Measurements from ENCODE around the gene SH3PXD2A.

SH3PXD2A gene

DNA sequence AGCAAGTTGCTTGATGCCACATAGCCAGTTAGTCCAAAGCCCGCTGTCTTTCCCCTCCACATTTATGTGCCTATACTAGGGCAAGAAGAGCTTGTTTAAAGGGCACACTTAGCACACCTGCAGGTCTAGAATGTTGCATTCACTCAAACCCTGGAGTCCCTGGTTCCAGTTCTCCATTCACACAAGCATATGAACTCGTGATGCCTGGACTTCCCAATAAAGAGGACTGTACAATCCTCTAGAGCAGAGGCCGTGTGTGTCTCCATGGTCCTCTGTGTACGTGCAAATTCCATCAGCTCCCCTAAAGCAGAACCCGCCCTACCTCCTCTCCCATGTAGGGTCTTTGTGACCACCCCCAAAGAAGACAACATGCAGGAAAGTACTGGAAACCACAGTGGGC lies 3.0 kb upstream of the SH3PXD2A start:
- H3K4me1 Mint-ChIP-seq: peaks cover 17% of the 10 kb centered on the region
- no peak overlapping the region for H3K4me3 Mint-ChIP-seq
- H3K9me3 Mint-ChIP-seq: no peaks in the 10 kb centered on the region
- H3K27me3 Mint-ChIP-seq: peaks cover 17% of the 10 kb centered on the region
- no peak overlapping the region for H3K27ac Mint-ChIP-seq
- peaks cover 4% of the 10 kb centered on the region for H3K36me3 Mint-ChIP-seq

DNA sequence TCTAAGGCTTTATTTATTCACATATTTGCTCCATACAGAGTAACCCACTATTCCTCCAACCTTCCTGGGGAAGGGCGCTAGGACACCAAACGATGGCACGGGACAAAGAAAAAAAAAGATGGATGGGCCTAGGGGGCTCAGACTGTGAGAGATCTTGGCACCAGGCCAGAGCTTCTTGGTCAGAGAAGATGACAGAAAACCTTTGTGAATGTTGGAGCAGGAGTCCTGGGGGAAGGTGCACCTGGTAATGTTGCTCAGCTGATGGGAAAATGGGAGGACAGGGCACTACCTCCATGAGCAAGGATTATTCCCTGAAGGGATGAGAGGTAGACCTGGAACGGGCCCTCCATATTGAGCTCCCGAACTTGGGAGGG lies 1.4 kb upstream of the SH3PXD2A start:
- Mint-ChIP-seq H3K4me3 (peak overlapping the region; percentile 57), H3K4me1 (peaks cover 17% of the 10 kb centered on the region), H3K9me3 (no peaks in the 10 kb centered on the region), H3K27ac (peak overlapping the region; percentile 47), H3K27me3 (peaks cover 22% of the 10 kb centered on the region), H3K36me3 (peaks cover 4% of the 10 kb centered on the region)

DNA sequence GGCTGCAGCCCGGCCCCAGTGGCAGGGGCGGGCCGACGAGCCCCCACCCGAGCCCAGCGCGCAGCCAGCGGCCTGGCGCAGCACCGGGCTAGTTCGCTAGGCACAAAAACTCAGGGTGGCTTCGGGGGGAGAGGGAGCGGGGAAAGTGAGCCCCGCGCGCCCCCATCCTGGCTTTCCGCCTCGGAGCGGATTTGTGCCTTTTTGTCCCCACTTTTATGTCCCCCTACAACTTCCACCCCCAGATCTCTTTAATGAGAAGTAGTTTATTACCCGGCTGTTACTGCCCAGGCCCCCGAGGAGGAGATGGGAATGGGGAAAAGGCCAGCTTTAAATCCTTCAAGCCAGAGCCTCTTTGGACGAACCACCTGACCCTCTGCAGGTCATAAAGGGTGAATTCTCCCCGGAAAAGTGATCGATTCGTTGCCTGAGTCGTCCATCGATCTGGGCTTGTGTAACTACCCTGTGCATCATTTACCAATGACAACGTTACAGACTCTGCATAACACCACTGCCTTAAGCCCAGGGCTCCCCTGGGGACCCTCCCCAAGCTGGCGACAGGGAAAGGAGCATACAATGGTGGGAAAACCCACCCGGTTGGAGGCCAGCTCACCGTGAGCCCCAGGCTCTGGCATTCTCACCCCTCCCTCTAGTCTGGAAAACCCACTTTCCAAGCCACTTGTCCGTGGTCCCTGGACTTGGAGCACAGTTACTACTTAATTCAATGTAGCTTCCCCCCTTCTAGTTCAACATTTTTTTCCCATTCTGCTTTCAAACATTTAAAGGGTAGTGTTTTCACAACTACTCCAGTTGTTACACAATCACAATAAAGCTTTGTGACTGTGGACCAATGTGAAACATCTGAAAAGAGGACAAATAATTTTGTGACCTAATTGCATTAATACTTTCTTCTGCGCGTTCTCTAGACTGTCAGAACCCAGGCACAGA lies 748 bp upstream of the SH3PXD2A start:
- Mint-ChIP-seq H3K27ac (peak overlapping the region; percentile 47), H3K27me3 (peaks cover 22% of the 10 kb centered on the region), H3K36me3 (peaks cover 2% of the 10 kb centered on the region), H3K4me3 (peak overlapping the region; percentile 57), H3K4me1 (peaks cover 17% of the 10 kb centered on the region), H3K9me3 (no peaks in the 10 kb centered on the region)

DNA sequence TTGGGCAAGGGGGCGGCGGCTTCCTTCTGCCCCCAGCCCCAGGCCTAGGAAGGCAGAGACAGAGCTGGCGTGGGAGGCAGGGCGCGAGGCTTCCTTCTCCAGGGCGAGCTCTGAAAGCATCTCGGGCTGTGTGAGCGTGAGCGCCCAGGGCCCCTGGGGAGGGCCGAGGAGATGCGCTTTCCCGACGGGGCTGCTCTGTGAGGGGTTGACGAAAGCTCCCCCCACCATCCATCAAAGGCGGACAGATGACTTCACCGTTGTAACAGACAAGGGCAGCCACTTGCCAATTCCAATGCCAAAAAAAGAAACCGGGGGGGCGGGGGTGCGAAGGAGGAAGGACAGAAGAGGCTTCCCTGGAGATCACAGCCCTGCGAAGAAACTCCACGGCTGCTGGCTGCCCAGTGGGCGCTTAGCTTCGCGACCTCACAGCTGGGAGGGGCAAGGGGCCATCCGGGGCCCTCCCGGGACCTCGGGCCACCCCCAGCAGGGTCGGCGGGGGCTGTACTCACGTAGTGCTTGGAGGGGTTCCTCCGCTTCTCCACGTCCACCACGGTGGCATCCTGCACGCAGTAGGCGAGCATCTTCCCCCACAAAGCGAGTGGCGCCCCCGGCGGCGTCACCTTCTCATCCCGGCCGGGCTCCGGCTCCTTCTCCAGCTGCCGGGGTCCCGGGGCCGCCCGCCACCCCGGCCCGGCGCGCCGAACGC lies 537 bp downstream of the SH3PXD2A start:
- no peak overlapping the region for H3K27ac Mint-ChIP-seq
- peak overlapping the region; percentile 87 for H3K4me3 Mint-ChIP-seq
- peaks cover 2% of the 10 kb centered on the region for H3K36me3 Mint-ChIP-seq
- H3K4me1 Mint-ChIP-seq: peaks cover 17% of the 10 kb centered on the region
- H3K9me3 Mint-ChIP-seq: no peaks in the 10 kb centered on the region
- H3K27me3 Mint-ChIP-seq: peaks cover 22% of the 10 kb centered on the region

DNA sequence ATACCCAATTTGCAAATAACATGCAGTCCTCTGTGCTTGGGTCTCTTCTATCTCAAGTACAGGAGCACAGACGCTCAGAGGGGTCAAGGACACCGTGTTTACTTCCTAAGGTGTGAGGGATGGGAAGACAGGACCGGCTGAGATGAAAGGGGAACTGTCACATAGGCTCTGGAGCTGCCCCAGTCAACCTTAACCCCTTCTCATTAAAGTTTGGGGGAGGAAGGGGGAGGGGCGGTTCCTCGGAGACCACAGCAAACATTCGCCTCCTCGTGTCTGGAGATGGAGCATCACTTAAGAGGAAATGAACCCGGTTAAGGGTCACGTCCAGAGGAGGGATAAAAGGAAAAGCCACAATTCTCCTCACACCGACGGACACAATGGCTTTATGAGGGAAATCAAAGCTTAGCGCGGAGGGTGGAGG lies 1.1 kb downstream of the SH3PXD2A start:
- Mint-ChIP-seq H3K27me3 (peaks cover 22% of the 10 kb centered on the region), H3K9me3 (no peaks in the 10 kb centered on the region)

DNA sequence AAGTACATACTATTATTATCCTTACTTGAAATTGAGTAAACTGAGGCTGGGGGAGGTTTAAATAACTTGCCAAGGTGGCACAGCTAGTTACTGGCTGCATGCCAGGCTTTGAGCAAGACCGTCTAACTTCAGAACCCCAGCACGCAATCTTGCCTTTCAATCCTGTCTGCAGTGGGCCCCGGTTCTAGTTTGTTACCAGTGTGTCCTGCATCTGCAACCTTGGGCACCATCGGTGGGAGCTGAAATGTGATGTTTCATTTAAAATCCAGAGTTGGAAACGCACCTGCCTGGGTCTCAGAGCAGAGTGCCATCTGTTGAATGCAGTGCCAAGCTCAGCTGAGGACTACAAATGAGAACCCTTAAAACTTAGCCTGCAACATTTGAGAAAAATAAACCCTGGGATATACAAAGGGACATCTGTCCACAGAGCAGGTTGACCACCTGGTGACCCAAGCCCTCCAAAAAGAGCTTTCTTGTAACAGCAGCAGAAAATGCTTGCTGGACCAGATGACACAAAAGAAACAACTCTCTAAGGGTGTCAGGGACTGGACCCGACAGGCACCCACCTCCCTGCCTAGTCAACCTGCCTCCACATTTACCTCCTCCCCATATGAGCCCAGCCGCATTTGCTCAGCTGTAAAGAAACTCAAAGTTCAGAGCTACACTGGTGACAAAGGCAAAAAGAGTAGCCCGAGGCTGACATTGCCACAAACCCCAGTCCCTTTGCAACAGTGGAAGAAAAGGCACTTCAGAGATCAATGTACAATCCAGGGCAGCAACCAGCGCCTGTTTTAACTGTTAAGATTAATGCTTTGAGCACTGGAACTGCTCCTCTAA lies 1.7 kb downstream of the SH3PXD2A start:
- H3K27me3 Mint-ChIP-seq: peaks cover 22% of the 10 kb centered on the region
- H3K4me1 Mint-ChIP-seq: peaks cover 18% of the 10 kb centered on the region
- no peaks in the 10 kb centered on the region for H3K9me3 Mint-ChIP-seq
- H3K27ac Mint-ChIP-seq: no peak overlapping the region
- peak overlapping the region; percentile 87 for H3K4me3 Mint-ChIP-seq
- H3K36me3 Mint-ChIP-seq: peaks cover 2% of the 10 kb centered on the region

More for the DNA sequence above, 1.1 kb downstream of the SH3PXD2A start:
- Mint-ChIP-seq H3K27ac (no peak overlapping the region), H3K4me1 (peaks cover 17% of the 10 kb centered on the region), H3K36me3 (peaks cover 2% of the 10 kb centered on the region), H3K4me3 (peak overlapping the region; percentile 87)

DNA sequence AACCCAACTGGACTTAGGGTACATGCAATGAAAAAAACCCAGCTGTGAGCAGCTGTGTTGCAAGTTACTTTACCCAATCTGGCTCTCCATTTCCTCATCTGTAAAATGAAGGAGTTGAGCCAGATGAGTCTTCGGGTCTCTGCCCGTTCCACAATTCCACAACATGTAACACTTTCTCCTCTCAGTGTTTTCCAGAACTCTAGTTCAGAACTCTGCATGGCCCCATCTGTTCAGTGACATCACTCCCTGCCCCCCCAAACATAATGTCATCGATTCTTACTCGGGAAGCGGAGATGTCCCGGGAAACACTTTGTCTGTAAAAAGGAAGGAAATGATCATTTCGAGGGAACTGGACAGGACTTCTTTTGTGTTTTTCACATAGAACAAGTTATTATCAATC lies 2.5 kb downstream of the SH3PXD2A start:
- Mint-ChIP-seq H3K27ac (no peak overlapping the region), H3K4me3 (no peak overlapping the region), H3K36me3 (peaks cover 2% of the 10 kb centered on the region), H3K9me3 (no peaks in the 10 kb centered on the region), H3K27me3 (peaks cover 22% of the 10 kb centered on the region), H3K4me1 (peaks cover 20% of the 10 kb centered on the region)

DNA sequence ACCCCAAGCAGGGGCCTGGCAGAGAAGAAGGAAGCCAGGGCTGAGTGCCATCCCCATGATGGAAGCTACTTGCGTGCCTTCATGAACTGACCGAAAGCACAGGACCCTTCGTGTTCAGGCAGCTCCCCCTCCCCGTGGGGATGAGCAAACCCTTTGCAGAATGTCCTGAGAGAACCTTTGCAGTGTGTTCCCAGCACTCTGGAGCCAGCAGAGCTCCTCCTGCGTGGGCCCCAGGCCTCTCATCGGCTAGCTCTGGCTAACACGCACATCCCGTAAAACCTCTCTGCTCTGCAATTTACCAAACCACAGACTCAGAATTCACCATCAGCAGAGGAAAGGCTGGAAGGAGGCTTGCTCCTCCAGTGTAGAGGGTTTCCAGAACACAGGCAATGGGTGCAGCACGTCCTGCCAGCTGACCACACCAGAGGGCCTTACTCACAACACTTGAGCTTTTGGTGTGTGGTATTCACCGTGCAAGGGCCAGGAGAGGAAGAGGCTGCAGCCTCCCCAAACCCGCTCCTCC lies 3.1 kb downstream of the SH3PXD2A start:
- H3K4me1 Mint-ChIP-seq: peaks cover 20% of the 10 kb centered on the region
- H3K27ac Mint-ChIP-seq: no peak overlapping the region
- H3K9me3 Mint-ChIP-seq: no peaks in the 10 kb centered on the region
- H3K36me3 Mint-ChIP-seq: peaks cover 2% of the 10 kb centered on the region
- H3K27me3 Mint-ChIP-seq: peaks cover 22% of the 10 kb centered on the region
- no peak overlapping the region for H3K4me3 Mint-ChIP-seq

DNA sequence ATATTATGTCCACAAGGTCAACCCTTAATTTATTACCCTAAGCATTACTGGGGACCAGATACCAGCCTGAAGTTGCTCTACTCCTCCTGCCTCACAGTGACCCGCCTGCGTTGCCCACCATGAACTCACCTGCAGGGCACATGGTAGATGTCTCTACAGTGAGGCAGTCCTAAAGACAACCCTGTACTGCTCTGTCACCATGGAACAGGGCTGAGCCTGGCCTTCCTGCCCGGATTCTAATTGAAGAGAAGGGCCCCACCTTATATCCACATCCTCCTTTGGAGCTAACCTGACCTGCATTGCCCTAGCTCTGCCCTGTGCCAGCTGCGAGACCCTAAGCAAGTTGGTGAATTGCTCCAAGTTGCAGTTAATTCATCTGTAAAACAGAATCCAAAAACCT lies 4.1 kb downstream of the SH3PXD2A start:
- no peak overlapping the region for H3K27ac Mint-ChIP-seq
- H3K27me3 Mint-ChIP-seq: peaks cover 13% of the 10 kb centered on the region
- H3K9me3 Mint-ChIP-seq: no peaks in the 10 kb centered on the region
- H3K36me3 Mint-ChIP-seq: no peaks in the 10 kb centered on the region
- no peak overlapping the region for H3K4me3 Mint-ChIP-seq
- H3K4me1 Mint-ChIP-seq: peaks cover 24% of the 10 kb centered on the region

DNA sequence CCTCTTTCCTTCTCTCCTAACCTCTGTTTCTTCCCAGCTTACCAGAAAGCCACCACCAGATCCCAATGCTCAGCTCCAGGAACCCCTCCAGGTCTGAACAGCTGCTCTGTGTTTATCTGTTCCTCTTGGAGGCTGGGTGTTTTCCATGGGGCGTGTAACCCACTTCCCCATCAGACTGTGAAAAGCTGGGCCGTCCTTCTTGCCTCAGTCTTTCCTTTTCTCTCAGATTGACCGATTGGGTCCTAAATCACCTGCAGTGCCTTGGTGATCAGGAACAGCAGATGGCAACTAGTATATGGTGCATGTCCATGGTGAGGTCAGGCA lies 4.8 kb downstream of the SH3PXD2A start:
- Mint-ChIP-seq H3K4me3 (no peak overlapping the region), H3K27me3 (peaks cover 10% of the 10 kb centered on the region), H3K4me1 (peaks cover 27% of the 10 kb centered on the region), H3K27ac (no peak overlapping the region), H3K9me3 (no peaks in the 10 kb centered on the region), H3K36me3 (no peaks in the 10 kb centered on the region)

DNA sequence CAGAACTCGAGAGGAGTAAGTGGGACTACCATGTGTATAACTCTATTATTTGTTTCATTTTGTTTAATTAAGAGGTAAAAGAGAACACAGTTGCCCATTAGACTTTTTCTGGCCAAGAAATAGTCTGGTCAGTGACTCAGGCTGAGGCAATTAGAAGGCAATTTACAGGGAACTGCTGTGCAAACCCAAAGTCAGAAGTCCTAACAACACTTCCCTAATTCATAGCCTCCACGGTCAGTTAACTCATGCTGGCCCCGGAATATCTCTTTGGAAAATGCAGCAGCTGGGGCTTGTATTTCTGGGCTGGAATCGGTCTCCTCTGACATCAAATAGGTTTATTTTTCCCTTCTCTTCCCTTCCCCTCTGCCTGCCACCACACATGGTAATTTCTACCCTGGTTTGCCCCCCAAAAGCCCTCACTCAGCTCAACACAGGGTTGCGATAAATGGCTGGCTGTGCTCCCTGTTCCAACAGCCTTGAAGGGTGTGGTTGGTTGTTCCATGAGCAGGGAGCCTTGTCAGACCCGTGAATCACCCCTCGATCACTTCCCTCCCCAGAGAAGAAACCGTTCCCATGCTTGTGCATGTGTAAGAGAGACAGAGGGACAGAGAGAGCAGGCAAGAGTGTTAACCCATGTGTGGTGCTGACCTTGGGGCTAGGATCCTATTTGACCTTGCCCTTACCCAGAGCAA lies 5.3 kb downstream of the SH3PXD2A start:
- no peak overlapping the region for H3K27ac Mint-ChIP-seq
- H3K36me3 Mint-ChIP-seq: no peaks in the 10 kb centered on the region
- H3K4me1 Mint-ChIP-seq: peaks cover 30% of the 10 kb centered on the region
- H3K4me3 Mint-ChIP-seq: no peak overlapping the region
- H3K9me3 Mint-ChIP-seq: no peaks in the 10 kb centered on the region
- peaks cover 10% of the 10 kb centered on the region for H3K27me3 Mint-ChIP-seq

DNA sequence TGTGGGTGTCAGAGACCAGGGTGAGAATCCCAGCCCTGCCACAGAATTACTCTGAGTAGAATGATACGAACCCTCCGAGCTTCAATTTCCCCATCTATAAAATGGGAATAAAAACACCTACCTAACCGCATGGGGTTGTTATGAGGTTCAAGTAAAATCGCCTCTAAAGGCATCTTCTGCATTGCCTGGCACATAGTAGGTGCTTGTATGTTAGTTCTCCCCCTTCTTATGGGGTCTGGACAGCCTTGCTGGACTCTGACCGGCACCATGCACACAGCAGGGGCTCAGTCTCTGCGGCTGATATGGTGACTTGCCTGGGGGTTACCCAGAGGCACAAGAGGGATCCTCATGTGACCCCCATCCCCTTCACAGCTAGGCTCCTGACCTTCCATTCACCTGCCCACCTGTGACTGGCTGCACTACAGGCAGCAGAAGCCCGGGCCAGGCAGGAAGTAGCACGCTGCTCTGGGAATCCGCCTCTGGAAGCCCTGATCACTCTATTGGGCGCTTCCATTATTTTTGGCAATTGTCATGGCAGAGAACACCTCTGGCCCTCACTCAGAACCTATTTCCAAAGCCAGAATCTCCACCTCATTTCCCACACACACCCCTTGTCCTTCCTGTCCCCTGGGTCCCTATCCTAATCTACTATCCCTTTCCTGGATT lies 6.0 kb downstream of the SH3PXD2A start:
- Mint-ChIP-seq H3K4me1 (peaks cover 28% of the 10 kb centered on the region), H3K36me3 (no peaks in the 10 kb centered on the region), H3K4me3 (no peak overlapping the region), H3K27me3 (peaks cover 6% of the 10 kb centered on the region), H3K27ac (no peak overlapping the region), H3K9me3 (no peaks in the 10 kb centered on the region)

DNA sequence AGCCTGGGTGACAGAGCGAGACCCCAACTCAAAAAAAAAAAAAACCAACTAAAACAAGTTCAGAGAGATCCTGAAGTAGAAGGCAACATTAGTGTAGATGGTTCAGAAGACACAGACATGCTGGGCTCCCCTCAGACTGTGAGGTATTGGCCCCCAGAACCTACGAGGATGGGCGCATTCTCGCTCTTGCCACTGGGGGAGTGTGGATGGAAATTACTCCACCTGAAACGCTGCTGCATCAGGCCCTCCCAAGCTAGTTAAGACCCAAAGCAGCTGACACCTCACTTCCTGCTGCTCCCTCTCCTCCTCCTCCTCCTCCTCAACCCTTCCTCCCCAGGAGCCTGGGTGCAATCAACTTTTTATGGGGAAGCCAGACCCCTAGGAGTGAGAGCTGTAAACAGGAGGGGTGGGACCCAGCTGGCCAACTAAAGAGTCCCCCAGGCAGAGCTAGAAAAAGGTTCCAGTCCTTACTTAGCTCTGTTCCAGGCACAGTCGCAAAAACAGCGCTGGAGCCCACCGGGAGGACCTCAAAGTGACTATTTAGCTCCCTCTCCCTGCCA lies 7.4 kb downstream of the SH3PXD2A start:
- H3K36me3 Mint-ChIP-seq: no peaks in the 10 kb centered on the region
- H3K4me1 Mint-ChIP-seq: peaks cover 24% of the 10 kb centered on the region
- no peaks in the 10 kb centered on the region for H3K9me3 Mint-ChIP-seq
- H3K27ac Mint-ChIP-seq: no peak overlapping the region
- H3K27me3 Mint-ChIP-seq: peaks cover 2% of the 10 kb centered on the region
- no peak overlapping the region for H3K4me3 Mint-ChIP-seq

DNA sequence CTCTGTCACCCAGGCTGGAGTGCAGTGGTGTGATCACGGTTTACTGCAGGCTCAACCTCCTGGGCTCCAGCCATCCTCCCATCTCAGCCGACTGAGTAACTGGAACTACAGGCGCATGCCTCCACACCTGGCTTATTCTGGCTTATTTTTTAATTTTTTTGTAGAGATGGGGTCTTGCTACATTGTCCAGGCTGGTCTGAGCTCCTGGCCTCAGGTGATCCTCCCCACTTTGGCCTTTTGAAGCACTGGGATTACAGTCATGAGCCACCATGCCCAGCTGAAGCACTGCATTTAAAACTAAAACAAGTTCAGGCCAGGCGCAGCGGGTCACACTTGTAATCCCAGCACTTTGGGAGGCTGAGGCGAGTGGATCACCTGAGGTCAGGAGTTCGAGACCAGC lies 8.0 kb downstream of the SH3PXD2A start:
- no peaks in the 10 kb centered on the region for H3K36me3 Mint-ChIP-seq
- H3K4me1 Mint-ChIP-seq: peaks cover 24% of the 10 kb centered on the region
- H3K27ac Mint-ChIP-seq: no peak overlapping the region
- H3K9me3 Mint-ChIP-seq: no peaks in the 10 kb centered on the region
- no peaks in the 10 kb centered on the region for H3K27me3 Mint-ChIP-seq
- H3K4me3 Mint-ChIP-seq: no peak overlapping the region

Measured in activated naive CD4-positive, alpha-beta T cell treated with anti-CD3 and anti-CD28 coated beads, Interleukin-2, amount 50 U/mL, for 24 hours (primary cell).